Neural cell (in vitro differentiated cells): ENCODE results near the gene PALMD. TPM values are rescaled to one million over a fixed set of nuclear protein-coding genes. Genes with fewer than 3 reads are reported as not detected.

ENCODE experiments used
- H2AFZ ChIP-seq: fragments of 200-600, 300-800 bp; sonication (generic), shearing (Covaris generic); 2 replicates; pipeline ENCODE4 v1.6.0; 2014; ENCODE audit warnings: low read depth, mild to moderate bottlenecking, antibody characterized with exemption, low read length, moderate library complexity
- H3F3A ChIP-seq: fragments of 200-600 bp; shearing (Covaris generic); 2 replicates; pipeline ENCODE4 v1.6.1; 2016; ENCODE audit warnings: mild to moderate bottlenecking, moderate library complexity, mixed read lengths, antibody characterized with exemption, low read length; ENCODE audit not compliant: insufficient read depth, poor library complexity, severe bottlenecking
- H3K27ac ChIP-seq: fragments of 200-600, 300-800 bp; sonication (generic), shearing (Covaris generic); 2 replicates; pipeline ENCODE4 v1.5.1; 2014; ENCODE audit warnings: mild to moderate bottlenecking, low read length, moderate library complexity
- H3K27me3 ChIP-seq: fragments of 300-800, 200-600 bp; sonication (generic), shearing (Covaris generic); 2 replicates; pipeline ENCODE4 v1.6.0; 2014; ENCODE audit warnings: mild to moderate bottlenecking, low read depth, low read length, moderate library complexity; ENCODE audit not compliant: insufficient read depth
- H3K36me3 ChIP-seq: fragments of 300-800, 200-600 bp; sonication (generic), shearing (Covaris generic); 2 replicates; pipeline ENCODE4 v1.5.1; 2014; ENCODE audit warnings: mild to moderate bottlenecking, antibody characterized with exemption, low read length, moderate library complexity; ENCODE audit not compliant: insufficient read depth
- H3K4me2 ChIP-seq: fragments of 300-800, 200-600 bp; sonication (generic), shearing (Covaris generic); 2 replicates; pipeline ENCODE4 v1.6.0; 2014; ENCODE audit warnings: mild to moderate bottlenecking, low read length
- H3K4me3 ChIP-seq: fragments of 300-800, 200-600 bp; sonication (generic), shearing (Covaris generic); 2 replicates; pipeline ENCODE4 v1.5.1; 2014; ENCODE audit warnings: mild to moderate bottlenecking, low read length, moderate library complexity
- H3K79me2 ChIP-seq: fragments of 200-600 bp; shearing (Covaris generic); replicated peaks from 2 replicates; pipeline ENCODE4 v1.6.0; 2014; ENCODE audit warnings: mild to moderate bottlenecking, low read length, moderate library complexity; ENCODE audit not compliant: insufficient read depth
- H3K9ac ChIP-seq: fragments of 300-800, 200-600 bp; sonication (generic), shearing (Covaris generic); 2 replicates; pipeline ENCODE4 v1.6.1; 2016; ENCODE audit warnings: mild to moderate bottlenecking, low read length, mixed read lengths
- H3K9me2 ChIP-seq: fragments of 200-600 bp; shearing (Covaris generic); 2 replicates; pipeline ENCODE4 v1.6.1; 2016; ENCODE audit warnings: mild to moderate bottlenecking, low read length, mixed read lengths; ENCODE audit not compliant: insufficient read depth
- H3K9me3 ChIP-seq: fragments of 200-600, 300-800 bp; sonication (generic), shearing (Covaris generic); 2 replicates; pipeline ENCODE4 v1.6.1; 2016; ENCODE audit warnings: mild to moderate bottlenecking, mixed run types, low read length, moderate library complexity, mixed read lengths
- H4K20me1 ChIP-seq: fragments of 200-600 bp; shearing (Covaris generic); 2 replicates; pipeline ENCODE4 v1.6.1; 2016; ENCODE audit warnings: mild to moderate bottlenecking, mixed run types; ENCODE audit not compliant: insufficient read depth
- EP300 ChIP-seq: fragments of 450-650 bp; conservative IDR thresholded peaks from 2 replicates; pipeline ENCODE4 v1.6.1; 2014; ENCODE audit warnings: antibody characterized with exemption, mild to moderate bottlenecking, moderate library complexity; ENCODE audit not compliant: poor library complexity, severe bottlenecking
- EZH2 ChIP-seq: fragments of 200-600, 300-800 bp; shearing (Covaris generic), sonication (generic); IDR thresholded peaks from 2 replicates; pipeline ENCODE4 v1.6.1; 2014; ENCODE audit warnings: antibody characterized with exemption, low read length, borderline replicate concordance, mild to moderate bottlenecking; ENCODE audit not compliant: insufficient read depth, poor library complexity, severe bottlenecking
- MXI1 ChIP-seq: fragments of 450-650 bp; conservative IDR thresholded peaks from 2 replicates; pipeline ENCODE4 v1.6.1; 2014; ENCODE audit warnings: antibody characterized with exemption, mild to moderate bottlenecking; ENCODE audit not compliant: poor library complexity, severe bottlenecking
- POLR2AphosphoS5 ChIP-seq: IDR thresholded peaks from 2 replicates; pipeline ENCODE4 v1.6.1; 2012
- RAD21 ChIP-seq: fragments of 450-650 bp; conservative IDR thresholded peaks from 2 replicates; pipeline ENCODE4 v1.6.1; 2014; ENCODE audit warnings: antibody characterized with exemption, mild to moderate bottlenecking, moderate library complexity
- SMC3 ChIP-seq: fragments of 450-650 bp; conservative IDR thresholded peaks from 2 replicates; pipeline ENCODE4 v1.6.1; 2014; ENCODE audit warnings: antibody characterized with exemption, mild to moderate bottlenecking, moderate library complexity; ENCODE audit not compliant: poor library complexity
- TAF1 ChIP-seq: IDR thresholded peaks from 2 replicates; pipeline ENCODE4 v1.6.1; 2012; ENCODE audit warnings: low read depth
- polyA plus RNA-seq: library from polyadenylated mRNA; depleted of rRNA; stranded (reverse); fragments of >200 nt; gene quantifications from 2 replicates; pipeline ENCODE4 v1.2.3, GENCODE V29; 2014
- TF ChIP-seq, protein P1 (sequence below): IDR thresholded peaks from 2 replicates; pipeline ENCODE4 v1.6.1; 2012; ENCODE audit warnings: borderline replicate concordance
- TF ChIP-seq, protein P2 (sequence below): fragments of 450-650 bp; IDR thresholded peaks from 2 replicates; pipeline ENCODE4 v1.5.1; 2014; ENCODE audit warnings: antibody characterized with exemption, mild to moderate bottlenecking, moderate library complexity; ENCODE audit not compliant: poor library complexity, severe bottlenecking

The PALMD gene
- polyA plus RNA-seq, 1 donor from 2014 or later: 19.4 TPM

DNA sequence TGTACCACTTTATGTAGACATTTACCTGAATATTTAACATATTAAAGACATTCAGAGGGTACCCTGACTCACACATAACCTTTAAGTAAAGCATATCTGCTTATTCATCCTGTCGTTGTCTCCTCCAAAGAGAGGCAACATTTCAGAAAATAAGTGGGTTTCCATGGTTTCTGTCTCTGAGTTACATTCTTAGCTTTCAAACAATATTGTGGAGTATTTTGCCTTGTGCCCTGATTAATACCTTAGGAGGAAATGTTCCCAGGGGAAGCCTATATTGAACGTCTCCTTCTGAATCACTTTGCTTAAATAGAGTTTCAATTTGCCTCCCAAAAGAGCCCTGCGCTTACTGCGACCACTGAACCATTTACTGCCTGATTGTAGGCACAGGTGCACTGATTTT, 26.1 kb downstream of the PALMD start:
- Histone ChIP-seq H3K4me2 (no peak overlapping the region), H3K27me3 (no peaks in the 10 kb centered on the region)

DNA sequence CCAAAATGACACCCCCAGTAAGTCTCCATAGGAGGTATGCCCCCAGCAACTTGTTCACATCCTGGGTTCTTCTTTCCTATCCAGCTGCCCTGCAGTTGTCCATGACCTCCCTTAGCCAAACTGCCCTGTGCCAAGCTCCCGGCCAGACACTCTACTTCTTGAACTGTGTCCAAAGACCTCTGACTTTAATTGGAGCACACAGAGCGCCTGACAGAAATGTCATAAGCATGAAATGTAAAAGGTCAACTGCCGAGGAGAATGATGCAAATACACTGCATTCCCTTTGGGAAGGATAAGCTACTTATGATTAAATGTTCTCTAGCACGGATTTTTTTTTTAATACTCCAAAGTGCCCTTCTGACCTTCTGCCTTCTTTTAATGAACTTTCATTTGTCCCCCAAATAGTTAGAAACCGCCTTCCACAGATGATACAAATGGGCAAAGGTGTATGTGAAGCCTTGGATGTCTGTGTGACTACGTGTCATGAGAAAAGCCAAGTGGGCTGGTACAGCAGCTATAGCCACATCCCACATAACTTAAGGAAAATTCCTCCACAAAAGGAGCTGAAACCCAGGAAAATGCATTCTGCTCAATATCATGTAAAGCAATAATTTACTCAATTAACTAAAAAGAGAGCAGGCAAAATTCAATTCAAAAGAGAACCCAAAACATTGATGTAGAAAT, 26.8 kb downstream of the PALMD start:
- H3K36me3 ChIP-seq: no peaks in the 10 kb centered on the region
- no peaks in the 10 kb centered on the region for H3F3A ChIP-seq
- H3K27me3 ChIP-seq: no peaks in the 10 kb centered on the region
- H3K9ac ChIP-seq: no peak overlapping the region
- no peaks in the 10 kb centered on the region for H3K79me2 ChIP-seq
- no peak overlapping the region for H3K4me3 ChIP-seq
- H4K20me1 ChIP-seq: no peaks in the 10 kb centered on the region
- no peaks in the 10 kb centered on the region for H3K9me3 ChIP-seq
- no peak overlapping the region for H3K27ac ChIP-seq
- no peak overlapping the region for H2AFZ ChIP-seq
- no peak for TF ChIP-seq TAF1
- TF ChIP-seq SMC3: no peak
- TF ChIP-seq, protein P1, sequence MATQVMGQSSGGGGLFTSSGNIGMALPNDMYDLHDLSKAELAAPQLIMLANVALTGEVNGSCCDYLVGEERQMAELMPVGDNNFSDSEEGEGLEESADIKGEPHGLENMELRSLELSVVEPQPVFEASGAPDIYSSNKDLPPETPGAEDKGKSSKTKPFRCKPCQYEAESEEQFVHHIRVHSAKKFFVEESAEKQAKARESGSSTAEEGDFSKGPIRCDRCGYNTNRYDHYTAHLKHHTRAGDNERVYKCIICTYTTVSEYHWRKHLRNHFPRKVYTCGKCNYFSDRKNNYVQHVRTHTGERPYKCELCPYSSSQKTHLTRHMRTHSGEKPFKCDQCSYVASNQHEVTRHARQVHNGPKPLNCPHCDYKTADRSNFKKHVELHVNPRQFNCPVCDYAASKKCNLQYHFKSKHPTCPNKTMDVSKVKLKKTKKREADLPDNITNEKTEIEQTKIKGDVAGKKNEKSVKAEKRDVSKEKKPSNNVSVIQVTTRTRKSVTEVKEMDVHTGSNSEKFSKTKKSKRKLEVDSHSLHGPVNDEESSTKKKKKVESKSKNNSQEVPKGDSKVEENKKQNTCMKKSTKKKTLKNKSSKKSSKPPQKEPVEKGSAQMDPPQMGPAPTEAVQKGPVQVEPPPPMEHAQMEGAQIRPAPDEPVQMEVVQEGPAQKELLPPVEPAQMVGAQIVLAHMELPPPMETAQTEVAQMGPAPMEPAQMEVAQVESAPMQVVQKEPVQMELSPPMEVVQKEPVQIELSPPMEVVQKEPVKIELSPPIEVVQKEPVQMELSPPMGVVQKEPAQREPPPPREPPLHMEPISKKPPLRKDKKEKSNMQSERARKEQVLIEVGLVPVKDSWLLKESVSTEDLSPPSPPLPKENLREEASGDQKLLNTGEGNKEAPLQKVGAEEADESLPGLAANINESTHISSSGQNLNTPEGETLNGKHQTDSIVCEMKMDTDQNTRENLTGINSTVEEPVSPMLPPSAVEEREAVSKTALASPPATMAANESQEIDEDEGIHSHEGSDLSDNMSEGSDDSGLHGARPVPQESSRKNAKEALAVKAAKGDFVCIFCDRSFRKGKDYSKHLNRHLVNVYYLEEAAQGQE: no peak
- TF ChIP-seq RAD21: no peak
- no peak for TF ChIP-seq POLR2AphosphoS5
- no peak for TF ChIP-seq EZH2
- TF ChIP-seq, protein P2, sequence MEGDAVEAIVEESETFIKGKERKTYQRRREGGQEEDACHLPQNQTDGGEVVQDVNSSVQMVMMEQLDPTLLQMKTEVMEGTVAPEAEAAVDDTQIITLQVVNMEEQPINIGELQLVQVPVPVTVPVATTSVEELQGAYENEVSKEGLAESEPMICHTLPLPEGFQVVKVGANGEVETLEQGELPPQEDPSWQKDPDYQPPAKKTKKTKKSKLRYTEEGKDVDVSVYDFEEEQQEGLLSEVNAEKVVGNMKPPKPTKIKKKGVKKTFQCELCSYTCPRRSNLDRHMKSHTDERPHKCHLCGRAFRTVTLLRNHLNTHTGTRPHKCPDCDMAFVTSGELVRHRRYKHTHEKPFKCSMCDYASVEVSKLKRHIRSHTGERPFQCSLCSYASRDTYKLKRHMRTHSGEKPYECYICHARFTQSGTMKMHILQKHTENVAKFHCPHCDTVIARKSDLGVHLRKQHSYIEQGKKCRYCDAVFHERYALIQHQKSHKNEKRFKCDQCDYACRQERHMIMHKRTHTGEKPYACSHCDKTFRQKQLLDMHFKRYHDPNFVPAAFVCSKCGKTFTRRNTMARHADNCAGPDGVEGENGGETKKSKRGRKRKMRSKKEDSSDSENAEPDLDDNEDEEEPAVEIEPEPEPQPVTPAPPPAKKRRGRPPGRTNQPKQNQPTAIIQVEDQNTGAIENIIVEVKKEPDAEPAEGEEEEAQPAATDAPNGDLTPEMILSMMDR: no peak
- TF ChIP-seq EP300: no peak
- TF ChIP-seq MXI1: no peak
- no peaks in the 10 kb centered on the region for H3K9me2 ChIP-seq
- no peak overlapping the region for H3K4me2 ChIP-seq

More for the DNA sequence above, 26.1 kb downstream of the PALMD start:
- Histone ChIP-seq H3K9me3 (no peaks in the 10 kb centered on the region), H2AFZ (no peak overlapping the region), H3K36me3 (no peaks in the 10 kb centered on the region), H3K9me2 (no peaks in the 10 kb centered on the region), H3K9ac (no peak overlapping the region), H4K20me1 (no peaks in the 10 kb centered on the region), H3K4me3 (no peak overlapping the region), H3K27ac (no peak overlapping the region), H3K79me2 (no peaks in the 10 kb centered on the region), H3F3A (no peaks in the 10 kb centered on the region)
- TF ChIP-seq MXI1 (no peak), EP300 (peak; percentile 39)
